ENCODE measurements around the gene SLC13A3. TPM values are rescaled to one million over a fixed set of nuclear protein-coding genes. Genes with fewer than 3 reads are reported as not detected.

SLC13A3 gene
- total and polyA plus RNA-seq, 2 of the 4 experiments (the other 2 are of a cell fraction), result 2.5 to 4.2 TPM

DNA sequence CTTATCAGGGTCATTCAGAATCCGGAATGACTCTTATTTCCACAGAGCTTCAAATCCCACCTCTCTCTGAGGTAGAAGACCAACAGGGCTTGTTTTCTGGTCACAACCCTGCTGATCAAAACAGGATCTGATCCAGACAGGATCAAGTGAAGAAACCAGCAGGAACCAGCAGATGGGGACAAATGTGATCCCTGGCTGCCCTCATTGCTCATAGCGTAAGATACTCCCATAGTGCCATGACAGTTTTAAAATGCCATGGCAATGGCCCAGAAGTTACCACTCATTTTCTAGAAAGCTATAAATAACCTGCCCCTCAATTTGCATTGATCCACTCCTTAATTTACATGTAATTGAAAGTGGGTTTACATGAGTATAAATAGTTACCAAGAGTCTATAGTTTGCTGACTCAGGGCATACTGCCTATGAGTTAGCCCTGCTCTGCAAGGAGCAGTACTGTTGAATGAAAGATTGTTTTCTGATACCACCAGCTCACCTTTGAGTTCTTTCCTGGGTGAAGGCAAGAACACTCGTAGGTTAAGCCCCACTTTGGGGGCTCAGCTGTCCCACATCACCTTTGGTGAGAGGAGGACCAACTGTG is 131.7 kb downstream of the SLC13A3 start:
- Histone ChIP-seq H3K79me1 (ENCODE audit: low read depth in 1 of 2, low read length in 2 of 2) (no peaks in the 10 kb centered on the region), H4K20me1 (ENCODE audit: insufficient read depth, low read length) (no peaks in the 10 kb centered on the region), H3K27ac (ENCODE audit: insufficient read depth, low read length) (no peak overlapping the region), H3K56ac (ENCODE audit: extremely low read depth, insufficient read depth, low read length) (no peak overlapping the region), H4K91ac (ENCODE audit: insufficient read depth, low read depth, low read length) (no peak overlapping the region), H3K4me2 (ENCODE audit: low read depth, low read length) (no peak overlapping the region), H3K4ac (ENCODE audit: low read depth, low read length) (no peak overlapping the region), H3K23ac (ENCODE audit: low read depth, low read length) (no peak overlapping the region), H2BK20ac (ENCODE audit: low read depth, low read length) (no peak overlapping the region), H2AK9ac (replicated peaks; ENCODE audit: low read depth, low read length, poor library complexity) (no peak overlapping the region), H2BK5ac (ENCODE audit: low read depth, low read length, poor library complexity, severe bottlenecking) (no peak overlapping the region), H3K9me3 (ENCODE audit: control insufficient read depth, insufficient read depth, low read length) (no peaks in the 10 kb centered on the region), H4K8ac (ENCODE audit: low read depth in 2 of 2, low read length in 2 of 2) (no peak overlapping the region), H2BK15ac (ENCODE audit: low read depth, low read length) (no peak overlapping the region), H3K9ac (ENCODE audit: low read depth, low read length) (no peak overlapping the region), H3K9me1 (ENCODE audit: insufficient read depth, low read length) (no peaks in the 10 kb centered on the region), H3K4me3 (ENCODE audit: insufficient read depth, low read depth, low read length) (no peak overlapping the region), H3K27me3 (ENCODE audit: control insufficient read depth, insufficient read depth, low read length) (no peaks in the 10 kb centered on the region), H2AK5ac (ENCODE audit: low read depth, low read length) (no peak overlapping the region), H3K14ac (replicated peaks; ENCODE audit: low read depth, low read length) (no peak overlapping the region), H4K5ac (ENCODE audit: low read depth, low read length) (no peak overlapping the region), H3K4me1 (ENCODE audit: control insufficient read depth, insufficient read depth, low read length) (no peaks in the 10 kb centered on the region), H2BK120ac (ENCODE audit: low read depth, low read length) (no peak overlapping the region), H2AFZ (replicated peaks; ENCODE audit: low read length, poor library complexity) (no peak overlapping the region), H3K18ac (ENCODE audit: low read depth, low read length) (no peak overlapping the region), H3K36me3 (ENCODE audit: control insufficient read depth, insufficient read depth, low read length) (no peaks in the 10 kb centered on the region)
- in situ Hi-C loops (cut with MboI; ENCODE audit: low sequenced_read_pairs) (loop anchor here (5.0 kb wide), 1 partner anchor 163 kb away; no protein-coding TSS in a partner anchor), dilution Hi-C loops (cut with HindIII; ENCODE audit: low sequenced_read_pairs, unreplicated experiment) (no loop called here), intact Hi-C loops (cut with micrococcal nuclease) (no loop called here)
- 83% methylated on average over 1 of the region's 3 CpGs; no CpG with 5 or more reads in 1 of the 2 experiments for WGBS, 2 experiments (ENCODE audit: extremely low coverage in 2 of 2, insufficient read length in 1 of 2)
- no peak for ATAC-seq (ENCODE audit: low read depth)
- ChIA-PET CTCF (no interaction called here), POLR2A (ENCODE audit: unreplicated experiment) (no interaction called here)
- DNase-seq, result no peak
- no TSS peak for BruUV-seq (replicated peaks)
- TF ChIP-seq MAFK (IDR thresholded peaks at IDR 0.05; ENCODE audit: low read depth, low read length) (peak; percentile 15; the same call in 1 of the 2 replicates), CEBPB (IDR thresholded peaks at IDR 0.05; ENCODE audit: low read depth, low read length) (no peak)
